OCI-LY3 (cell line): ENCODE measurements around the gene SLC34A1.

Experiments
- H2AFZ ChIP-seq: fragments of 200-600, 300-600 bp; shearing (Covaris generic); 2 replicates; pipeline ENCODE4 v1.6.0; 2014; ENCODE audit warnings: antibody characterized with exemption, low read depth, low read length
- H3K27ac ChIP-seq: fragments of 200-600, 300-600 bp; sonication (generic); 2 replicates; pipeline ENCODE4 v1.5.1; 2014; ENCODE audit warnings: mild to moderate bottlenecking, low read length, moderate library complexity, mixed read lengths
- H3K27me3 ChIP-seq: fragments of 200-600, 300-600 bp; sonication (generic); 2 replicates; pipeline ENCODE4 v1.6.1; 2014; ENCODE audit warnings: low read depth, low read length, mixed read lengths
- H3K36me3 ChIP-seq: fragments of 200-600, 300-600 bp; sonication (generic); replicated peaks from 2 replicates; pipeline ENCODE3; 2014; ENCODE audit warnings: low read depth, low read length, mixed read lengths
- H3K4me1 ChIP-seq: fragments of 300-600, 200-600 bp; sonication (generic); 2 replicates; pipeline ENCODE4 v1.6.1; 2014; ENCODE audit warnings: low read length, mixed read lengths
- H3K4me2 ChIP-seq: fragments of 200-600, 300-600 bp; sonication (generic); 2 replicates; pipeline ENCODE4 v1.6.1; 2014; ENCODE audit warnings: low read length, mixed read lengths
- H3K4me3 ChIP-seq: fragments of 300-600, 200-600 bp; sonication (generic); 2 replicates; pipeline ENCODE4 v1.5.1; 2014; ENCODE audit warnings: antibody characterized with exemption, mild to moderate bottlenecking, low read length, moderate library complexity
- H3K79me2 ChIP-seq: fragments of 300-600, 200-600 bp; shearing (Covaris generic); 2 replicates; pipeline ENCODE4 v1.6.1; 2014; ENCODE audit warnings: mild to moderate bottlenecking, low read length, mixed read lengths
- H3K9ac ChIP-seq: fragments of 300-600, 200-600 bp; shearing (Covaris generic); 2 replicates; pipeline ENCODE4 v1.6.0; 2014; ENCODE audit warnings: mild to moderate bottlenecking, low read length, moderate library complexity
- H3K9me3 ChIP-seq: fragments of 200-600, 300-600 bp; shearing (Covaris generic); 2 replicates; pipeline ENCODE4 v1.6.1; 2014; ENCODE audit warnings: low read length, mixed read lengths; ENCODE audit not compliant: insufficient read depth
- H4K20me1 ChIP-seq: fragments of 200-600, 300-600 bp; sonication (generic); 2 replicates; pipeline ENCODE4 v1.6.1; 2016; ENCODE audit warnings: low read length, mixed read lengths; ENCODE audit not compliant: insufficient read depth
- CTCF ChIP-seq: fragments of 200-600, 300-600 bp; sonication (generic); IDR thresholded peaks from 2 replicates; pipeline ENCODE4 v1.5.1; 2014; ENCODE audit warnings: antibody characterized with exemption, low read length, low read depth
- EZH2phosphoT487 ChIP-seq: fragments of 200-600 bp; shearing (Covaris generic); IDR thresholded peaks from 2 replicates; pipeline ENCODE4 v1.6.1; 2018; ENCODE audit warnings: antibody characterized with exemption, mixed run types, low read depth

Gene SLC34A1

GRCh38 chr5:177390363-177391300 lies 6.4 kb downstream of the SLC34A1 start:
- TF ChIP-seq CTCF = peak; percentile 90
- TF ChIP-seq EZH2phosphoT487 = no peak
- Histone ChIP-seq H3K4me3 (peak overlapping the region; percentile 23), H3K27ac (no peak overlapping the region), H3K4me1 (peaks cover 23% of the 10 kb centered on the region), H3K27me3 (peaks cover 35% of the 10 kb centered on the region), H3K9me3 (no peaks in the 10 kb centered on the region), H3K79me2 (no peaks in the 10 kb centered on the region), H3K36me3 (no peaks in the 10 kb centered on the region), H3K9ac (no peak overlapping the region), H3K4me2 (peak overlapping the region; percentile 58), H2AFZ (peak overlapping the region; percentile 24; the same call in 1 of the 2 replicates), H4K20me1 (no peaks in the 10 kb centered on the region)

- Histone ChIP-seq H3K4me1 (peaks cover 23% of the 10 kb centered on the region), H3K9ac (no peak overlapping the region), H3K9me3 (no peaks in the 10 kb centered on the region), H3K79me2 (no peaks in the 10 kb centered on the region), H3K4me3 (no peak overlapping the region), H3K27ac (no peak overlapping the region), H3K27me3 (peaks cover 22% of the 10 kb centered on the region), H2AFZ (no peak overlapping the region), H4K20me1 (no peaks in the 10 kb centered on the region), H3K4me2 (no peak overlapping the region), H3K36me3 (no peaks in the 10 kb centered on the region)
- TF ChIP-seq EZH2phosphoT487 (no peak), CTCF (no peak)
These were observed 8.5 kb downstream of the SLC34A1 start for GRCh38 chr5:177392765-177393164.

- peaks cover 17% of the 10 kb centered on the region for H3K27me3 ChIP-seq
- H3K4me2 ChIP-seq = no peak overlapping the region
- H3K27ac ChIP-seq = no peak overlapping the region
- no peak overlapping the region for H2AFZ ChIP-seq
- TF ChIP-seq EZH2phosphoT487 = no peak
- TF ChIP-seq CTCF = no peak
- no peaks in the 10 kb centered on the region for H4K20me1 ChIP-seq
- no peak overlapping the region for H3K9ac ChIP-seq
- peaks cover 23% of the 10 kb centered on the region for H3K4me1 ChIP-seq
- H3K36me3 ChIP-seq = no peaks in the 10 kb centered on the region
- H3K79me2 ChIP-seq = no peaks in the 10 kb centered on the region
- no peak overlapping the region for H3K4me3 ChIP-seq
- H3K9me3 ChIP-seq = no peaks in the 10 kb centered on the region
These were observed 9.1 kb downstream of the SLC34A1 start for GRCh38 chr5:177393206-177393765.

GRCh38 chr5:177393990-177394389 lies 9.8 kb downstream of the SLC34A1 start:
- Histone ChIP-seq H3K36me3 (no peaks in the 10 kb centered on the region), H3K9ac (no peak overlapping the region), H3K27ac (no peak overlapping the region), H3K4me2 (no peak overlapping the region), H3K9me3 (no peaks in the 10 kb centered on the region), H3K27me3 (peaks cover 10% of the 10 kb centered on the region; the same call in 1 of the 2 replicates), H3K4me3 (no peak overlapping the region), H3K4me1 (peaks cover 17% of the 10 kb centered on the region), H4K20me1 (no peaks in the 10 kb centered on the region), H3K79me2 (no peaks in the 10 kb centered on the region), H2AFZ (no peak overlapping the region)
- no peak for TF ChIP-seq CTCF
- no peak for TF ChIP-seq EZH2phosphoT487
